ENCODE results near the gene TMED4. TPM values are rescaled to one million over a fixed set of nuclear protein-coding genes. Genes with fewer than 3 reads are reported as not detected.

Gene TMED4
- total and polyA plus RNA-seq, 4 donors: 26.9 to 97.1 (median 46.9) TPM

DNA sequence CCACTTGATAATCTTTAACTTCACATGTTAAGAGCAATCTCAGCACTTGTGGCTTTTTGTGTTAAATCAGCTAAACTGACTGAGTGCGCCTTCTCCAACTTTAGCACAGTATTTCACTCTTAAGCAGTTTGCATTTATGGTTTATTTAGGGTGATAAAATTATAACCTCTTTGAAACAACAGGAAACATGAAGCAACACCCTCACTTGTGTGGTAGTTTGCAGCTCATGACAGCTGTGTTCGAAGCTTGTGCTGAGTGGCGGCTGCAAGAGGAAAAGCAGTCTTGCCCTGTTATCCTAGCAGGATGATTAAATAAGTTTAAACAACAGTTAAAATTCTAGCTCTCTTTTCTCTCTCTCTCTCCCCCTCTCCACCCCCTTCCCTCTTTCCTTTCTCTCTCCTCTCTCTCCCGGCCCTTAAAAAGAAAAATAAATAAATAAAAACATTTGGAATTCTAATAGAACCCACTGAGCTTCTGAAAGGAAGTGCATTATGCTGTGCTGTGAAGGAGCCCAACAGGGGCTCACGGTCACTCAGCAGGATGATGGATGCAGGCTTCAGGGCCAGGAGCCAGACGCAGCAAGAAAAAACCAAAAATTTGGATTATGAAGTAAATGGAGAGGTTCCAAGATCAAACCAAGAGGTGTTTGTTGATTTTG, 49.6 kb upstream of the TMED4 start (continued):
- TF ChIP-seq, protein P1, sequence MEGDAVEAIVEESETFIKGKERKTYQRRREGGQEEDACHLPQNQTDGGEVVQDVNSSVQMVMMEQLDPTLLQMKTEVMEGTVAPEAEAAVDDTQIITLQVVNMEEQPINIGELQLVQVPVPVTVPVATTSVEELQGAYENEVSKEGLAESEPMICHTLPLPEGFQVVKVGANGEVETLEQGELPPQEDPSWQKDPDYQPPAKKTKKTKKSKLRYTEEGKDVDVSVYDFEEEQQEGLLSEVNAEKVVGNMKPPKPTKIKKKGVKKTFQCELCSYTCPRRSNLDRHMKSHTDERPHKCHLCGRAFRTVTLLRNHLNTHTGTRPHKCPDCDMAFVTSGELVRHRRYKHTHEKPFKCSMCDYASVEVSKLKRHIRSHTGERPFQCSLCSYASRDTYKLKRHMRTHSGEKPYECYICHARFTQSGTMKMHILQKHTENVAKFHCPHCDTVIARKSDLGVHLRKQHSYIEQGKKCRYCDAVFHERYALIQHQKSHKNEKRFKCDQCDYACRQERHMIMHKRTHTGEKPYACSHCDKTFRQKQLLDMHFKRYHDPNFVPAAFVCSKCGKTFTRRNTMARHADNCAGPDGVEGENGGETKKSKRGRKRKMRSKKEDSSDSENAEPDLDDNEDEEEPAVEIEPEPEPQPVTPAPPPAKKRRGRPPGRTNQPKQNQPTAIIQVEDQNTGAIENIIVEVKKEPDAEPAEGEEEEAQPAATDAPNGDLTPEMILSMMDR (IDR thresholded peaks at IDR 0.05; ENCODE audit: low read depth, low read length, missing input control): no peak
- TF ChIP-seq, protein P2, sequence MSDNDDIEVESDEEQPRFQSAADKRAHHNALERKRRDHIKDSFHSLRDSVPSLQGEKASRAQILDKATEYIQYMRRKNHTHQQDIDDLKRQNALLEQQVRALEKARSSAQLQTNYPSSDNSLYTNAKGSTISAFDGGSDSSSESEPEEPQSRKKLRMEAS (IDR thresholded peaks at IDR 0.05): no peak
- TF ChIP-seq, protein P3, sequence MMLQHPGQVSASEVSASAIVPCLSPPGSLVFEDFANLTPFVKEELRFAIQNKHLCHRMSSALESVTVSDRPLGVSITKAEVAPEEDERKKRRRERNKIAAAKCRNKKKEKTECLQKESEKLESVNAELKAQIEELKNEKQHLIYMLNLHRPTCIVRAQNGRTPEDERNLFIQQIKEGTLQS (IDR thresholded peaks at IDR 0.05): no peak

- WGBS: 83% methylated on average over 11 of the region's 11 CpGs
- no peak for DNase-seq (ENCODE audit: low spot score)
- Histone ChIP-seq H3K36me3 (ENCODE audit: control insufficient read depth in 4 of 4, insufficient read depth in 3 of 4, low read depth in 1 of 4, low read length in 3 of 4) (peaks cover 0 to 5% (median 4%) of the 10 kb centered on the region in 4 donors), H3K4me3 (ENCODE audit: low read depth in 1 of 3, low read length in 3 of 3) (no peak overlapping the region), H3K4me1 (ENCODE audit: control insufficient read depth in 4 of 4, insufficient read depth in 4 of 4, low read length in 3 of 4) (peaks cover 3 to 35% (median 21%) of the 10 kb centered on the region in 4 donors), H3K9me3 (ENCODE audit: control insufficient read depth in 4 of 4, low read length in 3 of 4) (no peaks in the 10 kb centered on the region), H3K9ac (ENCODE audit: low read depth in 1 of 2, low read length in 2 of 2) (no peak overlapping the region), H3K27ac (ENCODE audit: low read depth in 1 of 2, low read length in 2 of 2) (peak overlapping the region in 1 of 2 donors; percentile 6), H3K27me3 (ENCODE audit: control insufficient read depth in 4 of 4, insufficient read depth in 4 of 4, low read length in 3 of 4) (no peaks in the 10 kb centered on the region)
- TF ChIP-seq FOXA1 (IDR thresholded peaks at IDR 0.05): no peak
- TF ChIP-seq FOXA2 (IDR thresholded peaks at IDR 0.05): no peak
- TF ChIP-seq RXRA (IDR thresholded peaks at IDR 0.05): no peak
- no peak for TF ChIP-seq HNF4A (conservative IDR thresholded peaks at IDR 0.05)
- TF ChIP-seq, protein P2 (IDR thresholded peaks at IDR 0.05): no peak
- TF ChIP-seq REST (IDR thresholded peaks at IDR 0.05): no peak
- TF ChIP-seq, protein P4, sequence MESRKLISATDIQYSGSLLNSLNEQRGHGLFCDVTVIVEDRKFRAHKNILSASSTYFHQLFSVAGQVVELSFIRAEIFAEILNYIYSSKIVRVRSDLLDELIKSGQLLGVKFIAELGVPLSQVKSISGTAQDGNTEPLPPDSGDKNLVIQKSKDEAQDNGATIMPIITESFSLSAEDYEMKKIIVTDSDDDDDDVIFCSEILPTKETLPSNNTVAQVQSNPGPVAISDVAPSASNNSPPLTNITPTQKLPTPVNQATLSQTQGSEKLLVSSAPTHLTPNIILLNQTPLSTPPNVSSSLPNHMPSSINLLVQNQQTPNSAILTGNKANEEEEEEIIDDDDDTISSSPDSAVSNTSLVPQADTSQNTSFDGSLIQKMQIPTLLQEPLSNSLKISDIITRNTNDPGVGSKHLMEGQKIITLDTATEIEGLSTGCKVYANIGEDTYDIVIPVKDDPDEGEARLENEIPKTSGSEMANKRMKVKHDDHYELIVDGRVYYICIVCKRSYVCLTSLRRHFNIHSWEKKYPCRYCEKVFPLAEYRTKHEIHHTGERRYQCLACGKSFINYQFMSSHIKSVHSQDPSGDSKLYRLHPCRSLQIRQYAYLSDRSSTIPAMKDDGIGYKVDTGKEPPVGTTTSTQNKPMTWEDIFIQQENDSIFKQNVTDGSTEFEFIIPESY (IDR thresholded peaks at IDR 0.05): no peak
Observed at GRCh38 chr7:44630792-44631457, 48.9 kb upstream of the TMED4 start.
